H1 (cell line): ENCODE data around the gene TRMT61A. TPM values are rescaled to one million over a fixed set of nuclear protein-coding genes. Genes with fewer than 3 reads are reported as not detected.

Source experiments
- CTCF ChIA-PET: fragments of 300-600 bp; sonication (Branson Sonifier 250); formaldehyde crosslinking; loops from one replicate; lab custom pipeline; 2021; ENCODE audit not compliant: partially characterized antibody; lab: Charles Lee
- POLR2A ChIA-PET: fragments of 300-600 bp; sonication (Branson Sonifier 250); formaldehyde crosslinking; loops from one replicate; lab custom pipeline; 2021; ENCODE audit warnings: inconsistent platforms; ENCODE audit not compliant: partially characterized antibody; lab: Charles Lee
- DNase-seq, 2 experiments: peaks; one replicate each; pipeline versions ENCODE4 v3.0.0 to v3.0.0-alpha.2; 2010 to 2022; ENCODE audit warnings: low spot score in 2 of 2, low read depth in 1 of 2, mixed read lengths in 1 of 2
- FAIRE-seq: peaks from 2 replicates; lab custom pipeline; 2011; peaks lifted over from hg19 to GRCh38; lab: Jason Lieb, UNC
- H2AFZ ChIP-seq: 2 replicates; pipeline ENCODE4 v1.8.1; 2012; ENCODE audit warnings: low read length, inconsistent platforms
- H2AK5ac ChIP-seq: 2 replicates; pipeline ENCODE4 v1.6.1; 2013; ENCODE audit warnings: low read depth, low read length
- H2BK120ac ChIP-seq: replicated peaks from 2 replicates; pipeline ENCODE3; 2013; ENCODE audit warnings: low read depth, low read length, inconsistent platforms
- H2BK12ac ChIP-seq: 2 replicates; pipeline ENCODE4 v1.6.1; 2013; ENCODE audit warnings: low read depth, low read length
- H2BK15ac ChIP-seq: 2 replicates; pipeline ENCODE4 v1.6.1; 2013; ENCODE audit warnings: low read length
- H2BK20ac ChIP-seq: 2 replicates; pipeline ENCODE4 v1.6.1; 2013; ENCODE audit warnings: low read length
- H2BK5ac ChIP-seq: 2 replicates; pipeline ENCODE4 v1.6.1; 2013; ENCODE audit warnings: low read depth, low read length
- H3K14ac ChIP-seq: 2 replicates; pipeline ENCODE4 v1.6.1; 2013; ENCODE audit warnings: inconsistent platforms; ENCODE audit not compliant: insufficient read length
- H3K18ac ChIP-seq: 2 replicates; pipeline ENCODE4 v1.6.1; 2013; ENCODE audit warnings: low read length; ENCODE audit errors: extremely low read depth
- H3K23ac ChIP-seq: 2 replicates; pipeline ENCODE4 v1.6.1; 2013; ENCODE audit warnings: inconsistent platforms; ENCODE audit not compliant: insufficient read length
- H3K23me2 ChIP-seq: 2 replicates; pipeline ENCODE4 v1.6.1; 2013; ENCODE audit warnings: low read depth, low read length
- H3K27ac ChIP-seq: 2 replicates; pipeline ENCODE4 v1.6.1; 2011; ENCODE audit warnings: low read depth, low read length, inconsistent platforms
- H3K27me3 ChIP-seq, 4 experiments: replicated peaks in 1 of 4; 1 replicate in 1 of 4; 2 replicates in 3 of 4; pipeline versions ENCODE4 v1.6.1 to v1.8.1; 2011 to 2013; ENCODE audit warnings: low read length in 3 of 4, mild to moderate bottlenecking in 3 of 4, inconsistent platforms in 2 of 4, mixed read lengths in 2 of 4, moderate library complexity in 1 of 4; ENCODE audit not compliant: control insufficient read depth in 3 of 4, insufficient read depth in 3 of 4; ENCODE audit errors: extremely low read depth in 1 of 4
- H3K36me3 ChIP-seq, 4 experiments: 2 replicates each; pipeline versions ENCODE4 v1.6.1 to v1.8.1; 2011 to 2013; ENCODE audit warnings: mild to moderate bottlenecking in 4 of 4, low read length in 3 of 4, moderate library complexity in 2 of 4, control low read depth in 1 of 4, inconsistent platforms in 1 of 4; ENCODE audit not compliant: insufficient read depth in 4 of 4, control insufficient read depth in 2 of 4
- H3K4ac ChIP-seq: replicated peaks from 2 replicates; pipeline ENCODE3; 2013; ENCODE audit warnings: low read length, low read depth, mixed read lengths, inconsistent platforms; ENCODE audit not compliant: insufficient read length
- H3K4me1 ChIP-seq, 4 experiments: replicated peaks in 1 of 4; 1 replicate in 1 of 4; 2 replicates in 3 of 4; pipeline versions ENCODE4 v1.6.1 to v1.8.1; 2011 to 2013; ENCODE audit warnings: low read length in 3 of 4, inconsistent platforms in 2 of 4, mixed read lengths in 1 of 4; ENCODE audit not compliant: insufficient read depth in 4 of 4, control insufficient read depth in 3 of 4
- H3K4me2 ChIP-seq, 2 experiments: 2 replicates each; pipeline versions ENCODE4 v1.6.1 to v1.8.1; 2011 to 2013; ENCODE audit warnings: low read depth in 2 of 2, low read length in 2 of 2, control low read depth in 1 of 2, inconsistent platforms in 1 of 2, mild to moderate bottlenecking in 1 of 2; ENCODE audit not compliant: insufficient read depth in 1 of 2
- H3K4me3 ChIP-seq, 4 experiments: fragments of 200-600, 300-600 bp in 1 of 4; sonication (generic), shearing (Covaris generic), sonication (Bioruptor Twin) in 1 of 4; 2 replicates each; pipeline versions ENCODE4 v1.5.1 to v1.8.1; 2011 to 2016; ENCODE audit warnings: low read length in 4 of 4, low read depth in 3 of 4, control low read depth in 2 of 4, inconsistent platforms in 2 of 4, mild to moderate bottlenecking in 2 of 4, mixed read lengths in 1 of 4, moderate library complexity in 1 of 4; ENCODE audit not compliant: insufficient read depth in 2 of 4; ENCODE audit errors: extremely low read depth in 1 of 4
- H3K56ac ChIP-seq: replicated peaks from 2 replicates; pipeline ENCODE3; 2013; ENCODE audit warnings: low read depth, mild to moderate bottlenecking, mixed read lengths, low read length, inconsistent platforms; ENCODE audit not compliant: insufficient read length
- H3K79me1 ChIP-seq: 2 replicates; pipeline ENCODE4 v1.6.1; 2013; ENCODE audit warnings: low read depth, low read length, control low read depth
- H3K79me2 ChIP-seq, 2 experiments: 2 replicates each; pipeline versions ENCODE4 v1.6.1 to v1.8.1; 2012 to 2013; ENCODE audit warnings: low read length in 2 of 2, mild to moderate bottlenecking in 2 of 2, inconsistent platforms in 1 of 2; ENCODE audit not compliant: insufficient read depth in 2 of 2, control insufficient read depth in 1 of 2
- H3K9ac ChIP-seq, 4 experiments: replicated peaks in 1 of 4; 1 replicate in 1 of 4; 2 replicates in 3 of 4; pipeline versions ENCODE4 v1.6.1 to v1.8.1; 2011 to 2013; ENCODE audit warnings: low read depth in 3 of 4, low read length in 3 of 4, control low read depth in 2 of 4, mild to moderate bottlenecking in 2 of 4, moderate library complexity in 2 of 4, inconsistent platforms in 1 of 4; ENCODE audit errors: extremely low read depth in 1 of 4
- H3K9me3 ChIP-seq, 2 experiments: 2 replicates each; pipeline versions ENCODE4 v1.6.1 to v1.8.1; 2012 to 2013; ENCODE audit warnings: mild to moderate bottlenecking in 2 of 2, moderate library complexity in 2 of 2, control low read depth in 1 of 2, inconsistent platforms in 1 of 2, low read depth in 1 of 2, low read length in 1 of 2, mixed read lengths in 1 of 2; ENCODE audit not compliant: insufficient read depth in 2 of 2
- H4K20me1 ChIP-seq, 2 experiments: replicated peaks in 1 of 2; 2 replicates each; pipeline versions ENCODE3 to v1.8.1; 2011 to 2013; ENCODE audit warnings: inconsistent platforms in 2 of 2, low read length in 2 of 2, mild to moderate bottlenecking in 1 of 2; ENCODE audit not compliant: insufficient read depth in 2 of 2, control insufficient read depth in 1 of 2
- H4K5ac ChIP-seq: 2 replicates; pipeline ENCODE4 v1.6.1; 2013; ENCODE audit warnings: low read length, low read depth, mixed read lengths, inconsistent platforms; ENCODE audit not compliant: insufficient read length
- H4K8ac ChIP-seq: 2 replicates; pipeline ENCODE4 v1.8.0; 2013; ENCODE audit warnings: mild to moderate bottlenecking, moderate library complexity, low read length, inconsistent platforms; ENCODE audit not compliant: insufficient read depth; ENCODE audit errors: extremely low read depth
- H4K91ac ChIP-seq: replicated peaks from 2 replicates; pipeline ENCODE3; 2013; ENCODE audit warnings: low read length, mixed read lengths, inconsistent platforms; ENCODE audit not compliant: insufficient read length
- CBX5 ChIP-seq: fragments of 300-800, 300-1000 bp; sonication (generic); IDR thresholded peaks from 2 replicates; pipeline ENCODE4 v1.7.1; 2016; ENCODE audit warnings: antibody characterized with exemption, low read length, low read depth
- CREB1 ChIP-seq: IDR thresholded peaks from 2 replicates; pipeline ENCODE4 v1.6.1; 2012; ENCODE audit warnings: inconsistent platforms
- CTBP2 ChIP-seq: IDR thresholded peaks from 2 replicates; pipeline ENCODE4 v1.7.0; 2011; ENCODE audit warnings: borderline replicate concordance, mild to moderate bottlenecking, moderate library complexity, mixed read lengths, low read length; ENCODE audit not compliant: insufficient read depth, insufficient read length
- EGR1 ChIP-seq: IDR thresholded peaks from 2 replicates; pipeline ENCODE4 v1.6.1; 2011; ENCODE audit warnings: low read depth, low read length, borderline replicate concordance
- SP2 ChIP-seq: IDR thresholded peaks from 2 replicates; pipeline ENCODE4 v1.6.1; 2012; ENCODE audit warnings: mild to moderate bottlenecking, low read length, inconsistent platforms
- TAF1 ChIP-seq: IDR thresholded peaks from 2 replicates; pipeline ENCODE4 v1.6.1; 2011; ENCODE audit warnings: mild to moderate bottlenecking, low read depth, low read length
- TAF7 ChIP-seq: optimal IDR thresholded peaks from 2 replicates; pipeline ENCODE3; 2011; ENCODE audit warnings: low read depth, mild to moderate bottlenecking, inconsistent platforms, low read length, moderate library complexity, borderline replicate concordance
- WGBS, 2 experiments: shearing (Covaris generic) in 1 of 2; methylation state at CpG; one replicate each; pipeline versions ENCODE4 v1.1.6 to v1.1.7; 2013 to 2015; ENCODE audit warnings: low lambda C conversion rate in 2 of 2, mixed read lengths in 2 of 2, inconsistent platforms in 1 of 2, low coverage in 1 of 2, missing lambda C conversion rate in 1 of 2; ENCODE audit not compliant: insufficient replicate concordance in 2 of 2, insufficient coverage in 1 of 2, insufficient read length in 1 of 2; ENCODE audit errors: extremely low coverage in 1 of 2, missing lambda C conversion rate in 1 of 2; 5-methylcytosine and 5-hydroxymethylcytosine counted together
- polyA plus RNA-seq, 7 experiments: library from polyadenylated mRNA; depleted of rRNA in 3 of 7; stranded (reverse) in 5 of 7; unstranded in 2 of 7; fragments of >200 nt in 5 of 7; fragments of 200-250 nt in 2 of 7; gene quantifications; 1 replicate in 5 of 7; 2 replicates in 1 of 7; 4 replicates in 1 of 7; pipeline versions ENCODE4 v1.2.1 to v1.2.3, GENCODE V29; 2011 to 2013; ENCODE audit warnings: missing spikeins in 2 of 7, mixed read lengths in 2 of 7
- total RNA-seq: library from RNA; stranded (reverse); fragmentation: NEBNext Ultra II Directional; extraction: Animal tissue kit (Norgen Biotek cat#: 25700); gene quantifications from 2 replicates; pipeline ENCODE4 v1.2.1, GENCODE V29; 2021

Gene TRMT61A
- total and polyA plus RNA-seq, 2 of the 8 experiments (the other 6 are each of a cell fraction or from before 2014, with no cell fraction given): 15.8 to 19.0 TPM

DNA sequence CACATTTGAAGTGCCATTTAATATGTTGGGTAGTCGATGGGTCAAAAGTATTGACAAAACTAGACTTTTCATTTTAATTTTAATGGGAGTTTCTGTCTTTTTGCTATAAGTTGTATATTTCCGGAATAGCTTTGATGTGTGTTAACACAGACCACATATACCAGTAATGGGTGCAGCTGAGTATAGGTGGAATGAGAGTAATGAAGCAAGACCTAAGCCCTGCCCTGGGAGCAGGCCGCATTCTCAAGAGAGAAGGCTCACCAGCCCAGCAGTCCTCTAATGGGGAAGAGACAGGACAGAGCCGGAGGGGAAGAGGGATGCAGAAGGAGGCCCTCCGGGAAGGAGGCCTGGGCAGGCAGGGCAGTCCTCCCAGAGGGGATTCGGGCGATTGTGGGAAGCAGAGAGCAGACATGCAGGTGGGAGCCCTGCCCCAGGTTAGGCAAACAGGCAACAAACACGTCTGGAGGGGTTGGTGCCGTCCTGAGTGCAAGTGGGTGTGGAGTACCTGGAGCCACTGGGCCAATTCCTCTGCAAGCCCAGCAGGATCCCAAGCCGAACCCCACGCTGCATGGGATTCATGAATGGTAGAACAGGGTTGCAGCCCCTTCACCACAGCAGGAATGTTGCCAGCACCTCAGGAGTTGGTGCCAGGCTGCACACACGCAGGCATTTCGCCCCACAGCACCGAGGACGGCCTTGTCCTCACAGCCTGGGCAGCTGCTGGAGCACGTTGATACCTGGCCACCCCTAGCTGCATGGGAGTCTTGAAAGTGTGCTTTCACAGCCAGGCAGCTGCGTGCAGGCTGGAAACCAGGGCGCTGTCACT, 14.2 kb upstream of the TRMT61A start:
- H3K27me3 ChIP-seq: no peaks in the 10 kb centered on the region
- no peak overlapping the region for H2BK15ac ChIP-seq
- no peaks in the 10 kb centered on the region for H3K9me3 ChIP-seq
- peaks cover 0 to 20% (median 12%) of the 10 kb centered on the region in 4 experiments; a peak in 6 of 7 replicates for H3K4me1 ChIP-seq
- peaks cover 5 to 17% (median 7%) of the 10 kb centered on the region in 4 experiments; a peak in 7 of 8 replicates for H3K36me3 ChIP-seq
- H2AK5ac ChIP-seq: no peak overlapping the region
- H2BK20ac ChIP-seq: 0 out of 2 replicates have a peak overlapping the region, but pooled peaks have one; percentile 9
- no peak overlapping the region for H4K91ac ChIP-seq
- no peaks in the 10 kb centered on the region for H3K23me2 ChIP-seq
- H3K4ac ChIP-seq: no peak overlapping the region
- H3K79me1 ChIP-seq: no peaks in the 10 kb centered on the region
- H3K23ac ChIP-seq: no peak overlapping the region
- no peak for DNase-seq
- no peak overlapping the region for H3K14ac ChIP-seq
- H3K27ac ChIP-seq: no peak overlapping the region
- H3K4me3 ChIP-seq: no peak overlapping the region
- 86% methylated on average over 18 of the region's 18 CpGs; no CpG with 5 or more reads in 1 of the 2 experiments for WGBS, 2 experiments
- no peak overlapping the region for H4K5ac ChIP-seq
- no peak for TF ChIP-seq SP2
- TF ChIP-seq EGR1: no peak
- TF ChIP-seq TAF1: no peak
- no peak for TF ChIP-seq CTBP2
- no peak for TF ChIP-seq CBX5
- TF ChIP-seq TAF7: no peak
- no peak for TF ChIP-seq CREB1
- no peak overlapping the region for H3K9ac ChIP-seq
- H2BK5ac ChIP-seq: no peak overlapping the region
- H2BK120ac ChIP-seq: no peak overlapping the region
- H4K20me1 ChIP-seq: peaks cover 9% of the 10 kb centered on the region in 2 experiments
- H2BK12ac ChIP-seq: 0 out of 2 replicates have a peak overlapping the region, but pooled peaks have one; percentile 39
- H3K4me2 ChIP-seq: no peak overlapping the region
- no peak overlapping the region for H2AFZ ChIP-seq
- POLR2A ChIA-PET: interaction anchor here (1.2 to 12.6 kb wide), 3 partner anchors 11 to 118 kb away, joined by 3 to 844 read pairs (median 29); partner anchors contain the start of gene TRMT61A
- H3K56ac ChIP-seq: no peak overlapping the region
- H3K79me2 ChIP-seq: no peaks in the 10 kb centered on the region; a peak in 1 of 4 replicates
- no peak for FAIRE-seq
- CTCF ChIA-PET: interaction anchor here (0.6 to 31.3 kb wide), 4 partner anchors 11 to 76 kb away, joined by 3 to 921 read pairs (median 37); partner anchors contain the start of gene TRMT61A
- no peak overlapping the region for H3K18ac ChIP-seq
- no peak overlapping the region for H4K8ac ChIP-seq
